AG09319 (cell line): ENCODE data around the gene UBL3.
A peak's percentile ranks its signal among the peaks of the same experiment; 100 is the strongest.

Experiments used
- DNase-seq: peaks from one replicate; pipeline ENCODE4 v3.0.0-alpha.2; 2010; ENCODE audit warnings: low read depth; ENCODE audit errors: extremely low read depth
- TF ChIP-seq, protein P1 (sequence below): IDR thresholded peaks from 2 replicates; pipeline ENCODE4 v1.5.1; 2011; ENCODE audit warnings: low read depth, mild to moderate bottlenecking, inconsistent platforms, low read length, moderate library complexity

Gene UBL3

DNA sequence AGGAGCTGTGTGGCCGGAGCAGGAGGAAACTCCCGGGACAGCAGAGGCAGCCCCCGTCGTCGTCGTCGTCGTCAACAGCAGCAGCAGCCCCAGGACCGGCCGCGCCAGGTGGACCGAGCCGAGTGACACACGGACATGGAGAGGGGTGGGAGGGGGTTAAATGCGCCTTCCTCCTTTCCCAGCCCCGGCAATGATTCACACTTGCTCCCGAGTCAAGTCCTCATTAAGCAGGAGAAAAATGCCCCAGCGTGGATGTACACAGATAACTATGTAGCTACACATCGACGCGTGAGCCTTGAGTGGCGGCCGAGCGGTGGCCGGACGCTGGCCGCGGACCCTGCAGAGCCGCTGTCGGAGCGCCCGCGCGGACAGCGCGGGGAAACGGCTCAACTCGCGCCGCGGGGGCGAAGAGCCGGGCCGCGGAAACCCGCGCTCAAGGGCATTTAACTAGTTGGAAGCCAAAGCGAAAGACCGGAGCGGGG is 645 bp downstream of the UBL3 start:
- DNase-seq = no peak
- TF ChIP-seq, protein P1, sequence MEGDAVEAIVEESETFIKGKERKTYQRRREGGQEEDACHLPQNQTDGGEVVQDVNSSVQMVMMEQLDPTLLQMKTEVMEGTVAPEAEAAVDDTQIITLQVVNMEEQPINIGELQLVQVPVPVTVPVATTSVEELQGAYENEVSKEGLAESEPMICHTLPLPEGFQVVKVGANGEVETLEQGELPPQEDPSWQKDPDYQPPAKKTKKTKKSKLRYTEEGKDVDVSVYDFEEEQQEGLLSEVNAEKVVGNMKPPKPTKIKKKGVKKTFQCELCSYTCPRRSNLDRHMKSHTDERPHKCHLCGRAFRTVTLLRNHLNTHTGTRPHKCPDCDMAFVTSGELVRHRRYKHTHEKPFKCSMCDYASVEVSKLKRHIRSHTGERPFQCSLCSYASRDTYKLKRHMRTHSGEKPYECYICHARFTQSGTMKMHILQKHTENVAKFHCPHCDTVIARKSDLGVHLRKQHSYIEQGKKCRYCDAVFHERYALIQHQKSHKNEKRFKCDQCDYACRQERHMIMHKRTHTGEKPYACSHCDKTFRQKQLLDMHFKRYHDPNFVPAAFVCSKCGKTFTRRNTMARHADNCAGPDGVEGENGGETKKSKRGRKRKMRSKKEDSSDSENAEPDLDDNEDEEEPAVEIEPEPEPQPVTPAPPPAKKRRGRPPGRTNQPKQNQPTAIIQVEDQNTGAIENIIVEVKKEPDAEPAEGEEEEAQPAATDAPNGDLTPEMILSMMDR = no peak

DNA sequence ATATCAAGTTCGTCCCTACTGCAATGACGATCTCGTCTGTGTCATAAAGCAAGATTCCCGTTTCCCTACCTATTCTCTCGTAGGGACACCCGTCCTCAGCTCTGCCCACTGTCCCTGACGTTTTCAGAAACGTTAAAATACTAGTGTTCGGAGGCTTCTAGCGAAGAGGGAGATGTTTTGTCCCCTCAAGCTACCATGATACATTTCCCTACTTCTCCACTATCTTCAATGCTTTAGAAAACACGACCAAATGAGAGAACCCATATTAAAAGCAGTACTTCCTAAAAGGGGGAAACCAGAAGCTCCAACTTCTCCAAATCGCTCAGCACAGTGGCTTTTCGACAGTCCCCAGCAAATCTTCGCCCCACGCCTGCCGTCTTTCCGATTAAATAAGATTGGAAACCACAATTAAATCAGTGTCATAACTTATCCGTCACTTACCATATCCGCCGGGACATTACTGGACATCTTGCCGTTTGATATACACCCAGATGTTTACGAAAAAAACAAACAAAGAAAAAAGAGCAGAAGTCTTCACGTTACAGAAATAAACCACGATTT is 1.3 kb downstream of the UBL3 start:
- no peak for DNase-seq
- TF ChIP-seq, protein P1 = no peak

DNA sequence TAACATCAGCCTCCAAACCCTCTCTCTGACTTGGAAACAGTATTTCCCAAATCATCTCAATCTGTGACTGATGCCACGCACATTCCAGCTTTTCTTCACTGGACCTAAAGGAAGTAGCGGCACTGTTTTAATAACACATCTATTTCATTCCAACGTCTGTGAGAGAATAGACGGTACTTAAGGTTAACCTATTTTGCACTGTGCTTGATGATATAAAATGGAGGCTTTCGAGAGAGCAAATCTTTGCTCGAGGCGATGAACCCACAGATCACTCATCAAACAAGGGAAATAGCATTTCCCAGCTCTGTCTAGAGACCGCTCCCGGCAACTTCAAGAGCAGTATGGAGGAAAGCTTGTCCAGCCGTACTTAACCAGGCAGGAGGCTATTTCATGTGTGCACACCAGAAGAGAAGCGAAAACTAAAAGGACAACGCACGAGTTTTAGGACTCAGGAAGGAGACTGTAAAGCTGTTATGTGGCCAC is 2.9 kb downstream of the UBL3 start:
- no peak for DNase-seq

DNA sequence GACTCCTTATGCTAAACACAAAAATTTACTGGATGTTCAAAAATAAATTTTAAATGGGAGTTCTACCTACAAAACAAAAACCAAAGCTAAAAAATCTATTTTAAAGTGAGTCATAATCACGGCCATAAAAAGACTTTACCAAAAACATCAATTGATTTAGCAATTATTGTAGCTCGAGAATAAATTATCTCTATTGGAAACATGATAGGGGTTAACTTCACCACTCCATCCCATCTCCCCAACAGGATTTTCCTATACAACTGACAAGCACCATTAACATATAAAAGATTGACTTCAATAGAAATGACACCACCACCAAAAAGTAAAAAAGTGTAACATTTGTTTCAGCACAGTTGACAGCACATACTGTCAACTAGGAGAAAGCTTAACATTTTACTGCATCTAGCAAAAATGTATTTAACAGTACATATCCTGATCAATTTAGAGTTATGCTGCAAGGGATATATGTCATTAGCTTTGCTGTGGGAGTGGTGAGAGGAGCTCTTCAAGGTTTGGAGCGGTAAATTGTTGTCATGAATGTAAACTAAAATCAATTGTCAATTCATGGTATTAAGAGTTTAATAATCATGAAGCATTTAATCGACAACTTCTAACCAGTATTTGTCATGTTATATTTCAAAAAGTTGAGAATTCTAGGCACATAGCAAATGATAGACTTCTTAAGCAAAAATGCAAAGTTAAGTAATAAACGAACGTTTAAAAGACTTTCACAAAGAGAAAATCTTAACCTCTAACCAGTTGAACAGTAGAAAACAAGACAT is 3.8 kb downstream of the UBL3 start:
- DNase-seq = no peak
- TF ChIP-seq, protein P1 = no peak

More for the DNA sequence above, 2.9 kb downstream of the UBL3 start:
- TF ChIP-seq, protein P1 = no peak

DNA sequence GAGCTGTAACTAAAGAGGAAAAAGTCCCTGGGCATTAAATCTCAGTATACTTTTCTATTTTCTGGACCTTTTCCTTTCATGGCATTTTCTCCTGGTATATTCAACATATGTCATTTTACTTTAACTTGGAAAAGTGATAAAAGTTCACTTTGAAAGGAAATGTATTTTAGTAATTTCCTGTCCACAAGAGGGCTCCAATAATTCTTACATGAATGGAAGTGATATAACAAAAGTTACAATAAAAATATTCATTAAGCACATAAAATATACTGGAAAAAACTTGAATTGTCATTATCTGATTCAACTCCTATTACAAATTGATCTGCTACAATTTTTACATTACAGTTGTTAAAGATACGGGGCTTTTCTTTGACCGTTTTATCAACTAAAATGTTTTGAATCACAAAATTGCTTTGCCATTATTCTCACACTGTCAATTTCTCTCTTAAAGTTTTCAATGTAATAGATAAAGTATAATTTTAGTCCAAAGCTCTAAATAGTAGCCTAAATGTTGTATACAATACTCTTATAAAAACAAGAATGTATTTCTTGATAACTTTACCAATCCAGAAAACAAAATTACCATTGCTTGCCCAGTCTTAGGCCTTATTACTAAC is 4.9 kb downstream of the UBL3 start:
- no peak for DNase-seq
- TF ChIP-seq, protein P1 = peak; percentile 32

DNA sequence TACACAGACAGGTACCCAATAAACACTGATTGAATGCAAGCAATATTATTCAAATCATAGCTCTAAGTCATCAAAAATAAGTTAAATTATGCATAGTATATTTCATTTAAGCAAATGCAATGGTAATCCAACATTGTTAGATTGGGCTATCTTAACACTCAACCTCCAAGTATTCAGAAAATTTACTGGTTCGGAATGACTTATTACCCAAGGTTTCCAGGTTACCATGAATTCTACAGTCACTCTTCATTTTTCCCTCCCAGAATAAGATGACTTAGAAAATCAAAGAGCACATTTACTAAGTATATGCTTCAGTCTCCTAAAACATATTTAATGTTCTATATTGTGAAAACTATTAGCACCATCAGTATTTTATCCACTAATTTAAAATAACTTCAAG is 6.0 kb downstream of the UBL3 start:
- DNase-seq = no peak

More for the DNA sequence above, 6.0 kb downstream of the UBL3 start:
- TF ChIP-seq, protein P1 = no peak
